Colonic mucosa (tissue), 4 donors: ENCODE data around the gene ATP10D. TPM values are rescaled to one million over a fixed set of nuclear protein-coding genes. Genes with fewer than 3 reads are reported as not detected.

ENCODE experiments used
- DNase-seq: peaks from one replicate; pipeline ENCODE4 v3.0.0-alpha.2; 2020
- H3K27ac ChIP-seq: fragments of 200-600 bp; one replicate; pipeline ENCODE4 v1.8.0; 2021
- H3K27me3 ChIP-seq: fragments of 200-600 bp; one replicate; pipeline ENCODE4 v1.8.0; 2021
- H3K36me3 ChIP-seq: fragments of 200-600 bp; one replicate; pipeline ENCODE4 v1.8.0; 2021
- H3K4me1 ChIP-seq: fragments of 200-600 bp; one replicate; pipeline ENCODE4 v1.8.0; 2021; ENCODE audit warnings: mild to moderate bottlenecking
- H3K4me3 ChIP-seq: fragments of 200-600 bp; one replicate; pipeline ENCODE4 v1.8.0; 2021
- H3K9ac ChIP-seq, 2 donors: one replicate each; pipeline ENCODE4 v1.7.0; 2013; ENCODE audit warnings: control low read depth in 2 of 2, low read depth in 2 of 2, low read length in 2 of 2
- H3K9me3 ChIP-seq: fragments of 200-600 bp; one replicate; pipeline ENCODE4 v1.8.0; 2021
- intact Hi-C: fragments of 100-400 bp; cut with DNase I; formaldehyde crosslinking; loops from one replicate; pipeline ENCODE4 v1.14.1; 2022
- total RNA-seq, 2 donors: library from RNA; stranded (reverse); fragmentation: NEBNext Ultra II Directional in 1 of 2; extraction: Animal tissue kit (Norgen Biotek cat#: 25700) in 1 of 2; gene quantifications; one replicate each; pipeline ENCODE4 v1.2.1, GENCODE V29; 2021
- TF ChIP-seq, protein P1 (sequence below): fragments of 200-600 bp; IDR thresholded peaks from one replicate; pipeline ENCODE4 v1.8.0; 2022; ENCODE audit warnings: antibody characterized with exemption, mild to moderate bottlenecking
- donor health status: healthy.
- donor health status: DM: no; HTN: no; CAD: no.
- donor health status: DM: no; HTN: no; CAD: no.

The ATP10D gene
- total RNA-seq, 2 donors from 2014 or later = 8.6 to 11.3 TPM

DNA sequence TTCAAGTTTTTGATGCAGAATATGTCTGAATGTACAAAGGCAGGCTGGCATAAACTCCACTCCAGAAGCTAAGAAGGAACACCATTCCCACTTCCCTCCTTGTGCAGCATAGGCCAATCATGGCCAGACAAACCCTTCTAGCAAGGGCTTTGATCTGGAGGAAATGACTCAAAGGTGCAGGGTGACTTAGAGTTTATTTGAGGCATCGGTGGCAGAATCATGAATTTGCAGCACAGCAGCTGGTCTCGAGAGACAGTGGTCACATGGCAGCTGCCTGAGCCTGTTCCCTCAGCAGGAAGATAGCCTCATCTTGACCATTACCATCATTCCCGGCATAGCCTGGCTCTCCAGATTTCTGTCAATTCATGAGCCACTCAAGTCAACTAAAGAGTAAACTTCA, 154.5 kb downstream of the ATP10D start:
- H3K27ac ChIP-seq = no peak overlapping the region
- H3K27me3 ChIP-seq = no peaks in the 10 kb centered on the region
- no peak overlapping the region for H3K4me3 ChIP-seq
- TF ChIP-seq, protein P1, sequence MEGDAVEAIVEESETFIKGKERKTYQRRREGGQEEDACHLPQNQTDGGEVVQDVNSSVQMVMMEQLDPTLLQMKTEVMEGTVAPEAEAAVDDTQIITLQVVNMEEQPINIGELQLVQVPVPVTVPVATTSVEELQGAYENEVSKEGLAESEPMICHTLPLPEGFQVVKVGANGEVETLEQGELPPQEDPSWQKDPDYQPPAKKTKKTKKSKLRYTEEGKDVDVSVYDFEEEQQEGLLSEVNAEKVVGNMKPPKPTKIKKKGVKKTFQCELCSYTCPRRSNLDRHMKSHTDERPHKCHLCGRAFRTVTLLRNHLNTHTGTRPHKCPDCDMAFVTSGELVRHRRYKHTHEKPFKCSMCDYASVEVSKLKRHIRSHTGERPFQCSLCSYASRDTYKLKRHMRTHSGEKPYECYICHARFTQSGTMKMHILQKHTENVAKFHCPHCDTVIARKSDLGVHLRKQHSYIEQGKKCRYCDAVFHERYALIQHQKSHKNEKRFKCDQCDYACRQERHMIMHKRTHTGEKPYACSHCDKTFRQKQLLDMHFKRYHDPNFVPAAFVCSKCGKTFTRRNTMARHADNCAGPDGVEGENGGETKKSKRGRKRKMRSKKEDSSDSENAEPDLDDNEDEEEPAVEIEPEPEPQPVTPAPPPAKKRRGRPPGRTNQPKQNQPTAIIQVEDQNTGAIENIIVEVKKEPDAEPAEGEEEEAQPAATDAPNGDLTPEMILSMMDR = no peak
- H3K9me3 ChIP-seq = no peaks in the 10 kb centered on the region
- intact Hi-C loops = no loop called here
- H3K4me1 ChIP-seq = no peaks in the 10 kb centered on the region
- no peak for DNase-seq
- no peaks in the 10 kb centered on the region for H3K36me3 ChIP-seq
- no peak overlapping the region for H3K9ac ChIP-seq

DNA sequence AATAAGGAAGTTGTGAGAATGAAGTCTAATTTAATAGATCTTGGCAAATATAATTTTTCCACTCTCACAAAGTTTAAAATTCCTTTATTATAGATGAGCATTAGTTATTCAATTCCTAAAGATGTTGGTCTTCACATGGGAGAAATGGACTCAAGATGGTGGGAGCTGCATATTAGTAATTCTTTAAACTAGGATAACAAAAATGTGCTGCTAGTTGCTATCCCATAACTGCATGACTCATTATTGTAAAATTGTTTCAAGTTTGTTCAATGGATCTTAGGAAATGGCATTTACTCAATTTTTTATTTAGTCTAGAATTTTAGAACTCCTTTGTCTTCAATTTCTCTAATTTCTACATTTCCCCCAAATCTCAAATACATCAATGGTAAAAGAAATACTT, 155.8 kb downstream of the ATP10D start:
- intact Hi-C loops = no loop called here
- Histone ChIP-seq H3K4me3 (no peak overlapping the region), H3K27me3 (no peaks in the 10 kb centered on the region), H3K9ac (no peak overlapping the region), H3K27ac (no peak overlapping the region), H3K9me3 (no peaks in the 10 kb centered on the region), H3K4me1 (no peaks in the 10 kb centered on the region), H3K36me3 (no peaks in the 10 kb centered on the region)
- no peak for DNase-seq
- TF ChIP-seq, protein P1 = no peak

GRCh38 chr4:47641755-47642154, 156.7 kb downstream of the ATP10D start:
- Histone ChIP-seq H3K9ac (no peak overlapping the region), H3K9me3 (no peaks in the 10 kb centered on the region), H3K27me3 (no peaks in the 10 kb centered on the region), H3K4me3 (no peak overlapping the region), H3K36me3 (no peaks in the 10 kb centered on the region), H3K4me1 (no peaks in the 10 kb centered on the region), H3K27ac (no peak overlapping the region)
- intact Hi-C loops = no loop called here
- no peak for DNase-seq
- TF ChIP-seq, protein P1 = no peak

DNA sequence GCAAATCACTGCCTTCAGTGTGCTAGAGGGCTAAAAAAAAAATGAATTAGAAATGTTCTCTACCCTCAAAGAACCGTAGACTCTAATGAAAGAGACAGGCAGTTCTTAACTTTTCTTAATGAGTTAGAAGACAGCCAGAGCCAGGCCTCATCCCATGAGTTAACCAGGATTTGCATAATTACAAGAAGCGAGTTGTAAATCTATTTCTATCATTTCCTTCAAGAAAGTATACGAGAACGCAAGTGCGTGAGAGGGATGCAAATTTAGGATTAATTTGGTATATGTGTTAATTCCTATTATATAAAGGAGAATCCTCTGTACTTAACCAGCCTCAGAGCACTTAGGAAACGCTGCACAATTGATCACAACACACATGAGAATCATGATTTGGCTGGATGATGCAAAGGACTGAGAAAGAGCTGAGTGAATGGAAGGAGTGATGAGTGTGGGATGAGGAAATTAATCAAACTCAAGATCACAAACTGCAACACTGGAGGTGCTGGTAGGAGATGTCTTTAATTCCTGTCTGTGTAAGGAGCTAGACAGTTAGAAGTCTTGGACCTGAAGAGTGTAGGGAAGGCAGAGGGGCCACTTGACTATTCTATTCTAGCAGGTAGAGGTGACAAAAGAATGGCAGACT, 157.2 kb downstream of the ATP10D start:
- DNase-seq = no peak
- Histone ChIP-seq H3K4me3 (no peak overlapping the region), H3K27ac (no peak overlapping the region), H3K4me1 (no peaks in the 10 kb centered on the region), H3K36me3 (no peaks in the 10 kb centered on the region), H3K9ac (no peak overlapping the region), H3K27me3 (no peaks in the 10 kb centered on the region), H3K9me3 (no peaks in the 10 kb centered on the region)
- intact Hi-C loops = no loop called here
- TF ChIP-seq, protein P1 = no peak

Other genes starting within 250 kb of the ATP10D start
- gene COMMD8, start 21.6 kb upstream of the ATP10D start, total RNA-seq = 10 to 100 TPM; 18.6 to 21.8 TPM